ENCODE data around the gene MAP4K5.
"Not testable (repeated sequence)": the region's sequence is repeated elsewhere in the genome, so short reads cannot be mapped to it uniquely, and the experiment has no call there.

MAP4K5 gene

GRCh38 chr14:50550294-50550693 is 17.9 kb upstream of the MAP4K5 start:
- TF ChIP-seq POLR2A (IDR thresholded peaks at IDR 0.05; ENCODE audit: low read depth, low read length), result no peak
- TF ChIP-seq TAF1 (IDR thresholded peaks at IDR 0.05; ENCODE audit: borderline replicate concordance, low read depth, low read length), result no peak
- no peak for TF ChIP-seq POLR2AphosphoS5 (IDR thresholded peaks at IDR 0.05; ENCODE audit: low read depth, low read length)
- no peak for FAIRE-seq
- no peak for DNase-seq (ENCODE audit: insufficient read length)

GRCh38 chr14:50545618-50546017 is 13.2 kb upstream of the MAP4K5 start:
- FAIRE-seq (no peak), DNase-seq (ENCODE audit: insufficient read length) (no peak)
- TF ChIP-seq POLR2A (IDR thresholded peaks at IDR 0.05; ENCODE audit: low read depth, low read length), result no peak
- TF ChIP-seq TAF1 (IDR thresholded peaks at IDR 0.05; ENCODE audit: borderline replicate concordance, low read depth, low read length), result no peak
- TF ChIP-seq POLR2AphosphoS5 (IDR thresholded peaks at IDR 0.05; ENCODE audit: low read depth, low read length), result no peak

- DNase-seq (ENCODE audit: insufficient read length), result no peak
- TF ChIP-seq POLR2AphosphoS5 (IDR thresholded peaks at IDR 0.05; ENCODE audit: low read depth, low read length) (no peak), TAF1 (IDR thresholded peaks at IDR 0.05; ENCODE audit: borderline replicate concordance, low read depth, low read length) (no peak), POLR2A (IDR thresholded peaks at IDR 0.05; ENCODE audit: low read depth, low read length) (no peak)
- no peak for FAIRE-seq
Observed at GRCh38 chr14:50544911-50545310, 12.5 kb upstream of the MAP4K5 start.

GRCh38 chr14:50542941-50543418 is 10.6 kb upstream of the MAP4K5 start:
- TF ChIP-seq POLR2A (IDR thresholded peaks at IDR 0.05; ENCODE audit: low read depth, low read length) (no peak), POLR2AphosphoS5 (IDR thresholded peaks at IDR 0.05; ENCODE audit: low read depth, low read length) (no peak), TAF1 (IDR thresholded peaks at IDR 0.05; ENCODE audit: borderline replicate concordance, low read depth, low read length) (no peak)
- FAIRE-seq (peak; percentile 80), DNase-seq (ENCODE audit: insufficient read length) (no peak)

- FAIRE-seq (no peak), DNase-seq (ENCODE audit: insufficient read length) (no peak)
- TF ChIP-seq POLR2AphosphoS5 (IDR thresholded peaks at IDR 0.05; ENCODE audit: low read depth, low read length) (no peak), POLR2A (IDR thresholded peaks at IDR 0.05; ENCODE audit: low read depth, low read length) (no peak), TAF1 (IDR thresholded peaks at IDR 0.05; ENCODE audit: borderline replicate concordance, low read depth, low read length) (no peak)
Observed at GRCh38 chr14:50541159-50541567, 8.8 kb upstream of the MAP4K5 start.

GRCh38 chr14:50539051-50539450 is 6.7 kb upstream of the MAP4K5 start:
- no peak for TF ChIP-seq POLR2AphosphoS5 (IDR thresholded peaks at IDR 0.05; ENCODE audit: low read depth, low read length)
- no peak for TF ChIP-seq POLR2A (IDR thresholded peaks at IDR 0.05; ENCODE audit: low read depth, low read length)
- TF ChIP-seq TAF1 (IDR thresholded peaks at IDR 0.05; ENCODE audit: borderline replicate concordance, low read depth, low read length), result no peak
- FAIRE-seq (no peak), DNase-seq (ENCODE audit: insufficient read length) (no peak)

- FAIRE-seq; DNase-seq (ENCODE audit: insufficient read length): not testable (repeated sequence)
Observed at GRCh38 chr14:50538034-50538433, 5.7 kb upstream of the MAP4K5 start.

GRCh38 chr14:50534997-50535396 is 2.6 kb upstream of the MAP4K5 start:
- FAIRE-seq, result no peak
- DNase-seq (ENCODE audit: insufficient read length), result no peak
- TF ChIP-seq POLR2A (IDR thresholded peaks at IDR 0.05; ENCODE audit: low read depth, low read length), result no peak
- no peak for TF ChIP-seq POLR2AphosphoS5 (IDR thresholded peaks at IDR 0.05; ENCODE audit: low read depth, low read length)
- no peak for TF ChIP-seq TAF1 (IDR thresholded peaks at IDR 0.05; ENCODE audit: borderline replicate concordance, low read depth, low read length)

- TF ChIP-seq POLR2AphosphoS5 (IDR thresholded peaks at IDR 0.05; ENCODE audit: low read depth, low read length) (no peak), TAF1 (IDR thresholded peaks at IDR 0.05; ENCODE audit: borderline replicate concordance, low read depth, low read length) (no peak), POLR2A (IDR thresholded peaks at IDR 0.05; ENCODE audit: low read depth, low read length) (no peak)
- FAIRE-seq, result no peak
- DNase-seq (ENCODE audit: insufficient read length), result no peak
Observed at GRCh38 chr14:50534416-50534815, 2.0 kb upstream of the MAP4K5 start.

- DNase-seq (ENCODE audit: insufficient read length) (no peak), FAIRE-seq (no peak)
- no peak for TF ChIP-seq POLR2AphosphoS5 (IDR thresholded peaks at IDR 0.05; ENCODE audit: low read depth, low read length)
- no peak for TF ChIP-seq POLR2A (IDR thresholded peaks at IDR 0.05; ENCODE audit: low read depth, low read length)
Observed at GRCh38 chr14:50533806-50534205, 1.4 kb upstream of the MAP4K5 start.

GRCh38 chr14:50533241-50533705 is 904 bp upstream of the MAP4K5 start:
- no peak for DNase-seq (ENCODE audit: insufficient read length)
- TF ChIP-seq POLR2AphosphoS5 (IDR thresholded peaks at IDR 0.05; ENCODE audit: low read depth, low read length) (no peak), TAF1 (IDR thresholded peaks at IDR 0.05; ENCODE audit: borderline replicate concordance, low read depth, low read length) (no peak), POLR2A (IDR thresholded peaks at IDR 0.05; ENCODE audit: low read depth, low read length) (no peak)
- FAIRE-seq, result no peak

- TF ChIP-seq POLR2AphosphoS5 (IDR thresholded peaks at IDR 0.05; ENCODE audit: low read depth, low read length) (no peak), POLR2A (IDR thresholded peaks at IDR 0.05; ENCODE audit: low read depth, low read length) (no peak), TAF1 (IDR thresholded peaks at IDR 0.05; ENCODE audit: borderline replicate concordance, low read depth, low read length) (no peak)
- DNase-seq (ENCODE audit: insufficient read length) (no peak), FAIRE-seq (peak; percentile 57)
Observed at GRCh38 chr14:50531595-50532501, 521 bp downstream of the MAP4K5 start.

Measured in GM12892 (cell line).